ENCODE results near the gene BTBD9. TPM values are rescaled to one million over a fixed set of nuclear protein-coding genes. Genes with fewer than 3 reads are reported as not detected.
A peak's percentile ranks its signal among the peaks of the same experiment; 100 is the strongest.

The BTBD9 gene
- total RNA-seq, 1 donor from 2014 or later, result 23.0 TPM

DNA sequence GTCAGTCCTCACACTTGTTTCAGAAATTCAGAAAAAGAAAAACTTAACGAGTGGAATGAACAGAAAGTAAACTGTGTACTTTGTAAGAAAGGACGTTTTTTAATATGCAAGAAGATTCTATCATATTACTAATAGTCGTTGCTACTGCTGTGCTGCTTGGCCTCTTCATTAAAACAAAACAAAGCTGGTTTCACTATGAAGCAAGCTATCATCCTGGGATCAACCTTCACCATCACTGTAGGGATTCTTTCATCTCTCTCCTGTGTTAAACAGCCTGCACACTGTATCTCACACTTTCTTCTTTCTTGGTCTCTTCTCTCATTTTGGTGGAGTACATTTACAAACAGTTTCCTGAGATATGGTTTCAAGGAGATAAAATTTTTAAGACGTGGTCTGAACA is 284.2 kb downstream of the BTBD9 start:
- no peak overlapping the region for H3K27ac Mint-ChIP-seq
- TF ChIP-seq CTCF (IDR thresholded peaks at IDR 0.05; ENCODE audit: unreplicated experiment), result no peak
- no peaks in the 10 kb centered on the region for H3K36me3 Mint-ChIP-seq
- no peaks in the 10 kb centered on the region for H3K9me3 Mint-ChIP-seq
- peaks cover 21% of the 10 kb centered on the region for H3K4me1 Mint-ChIP-seq
- no peak for DNase-seq (ENCODE audit: low spot score in 2 of 2, unreplicated experiment in 2 of 2)
- H3K27me3 Mint-ChIP-seq (ENCODE audit: low read depth), result no peaks in the 10 kb centered on the region
- H3K4me3 Mint-ChIP-seq, result no peak overlapping the region

DNA sequence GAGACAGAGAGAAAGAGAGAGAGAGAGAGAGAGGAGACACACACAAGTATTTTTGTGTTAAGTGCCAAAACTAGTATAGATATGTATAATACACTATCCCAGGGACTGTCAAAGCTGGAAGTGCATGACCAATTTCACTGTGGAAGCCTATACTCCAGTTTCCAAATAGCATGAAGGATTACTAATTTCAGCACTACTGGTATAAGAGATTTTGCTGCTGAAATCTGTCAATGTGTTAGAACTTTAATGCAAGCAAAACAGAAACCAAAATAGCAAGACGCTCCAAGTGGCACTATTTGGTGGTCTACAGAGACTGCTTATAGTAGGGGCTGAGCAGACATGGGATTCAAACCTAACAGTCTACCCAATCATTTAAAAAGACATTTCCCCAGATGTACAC is 284.8 kb downstream of the BTBD9 start:
- Mint-ChIP-seq H3K9me3 (no peaks in the 10 kb centered on the region), H3K4me1 (peaks cover 24% of the 10 kb centered on the region), H3K27me3 (ENCODE audit: low read depth) (no peaks in the 10 kb centered on the region), H3K27ac (no peak overlapping the region), H3K36me3 (no peaks in the 10 kb centered on the region), H3K4me3 (no peak overlapping the region)
- no peak for DNase-seq (ENCODE audit: low spot score in 2 of 2, unreplicated experiment in 2 of 2)
- TF ChIP-seq CTCF (IDR thresholded peaks at IDR 0.05; ENCODE audit: unreplicated experiment), result no peak

DNA sequence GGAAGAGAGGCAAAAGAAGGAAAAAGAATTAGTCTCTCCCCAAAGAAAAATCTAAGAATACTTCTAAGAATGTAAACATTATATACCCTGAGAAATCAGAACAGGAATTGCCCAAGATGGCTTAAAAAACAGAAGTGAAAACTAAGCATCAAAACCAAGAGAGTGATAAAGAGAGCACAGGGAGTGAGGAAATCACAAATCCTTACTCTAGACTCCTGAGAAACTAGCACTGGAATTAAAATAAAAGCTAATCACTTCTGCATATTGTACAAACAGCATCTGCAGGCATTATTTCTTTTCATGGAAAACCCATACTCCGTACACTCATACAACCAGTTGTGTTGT is 285.7 kb downstream of the BTBD9 start:
- H3K27ac Mint-ChIP-seq, result no peak overlapping the region
- no peak for DNase-seq (ENCODE audit: low spot score in 2 of 2, unreplicated experiment in 2 of 2)
- H3K4me3 Mint-ChIP-seq, result no peak overlapping the region
- no peaks in the 10 kb centered on the region for H3K27me3 Mint-ChIP-seq (ENCODE audit: low read depth)
- H3K9me3 Mint-ChIP-seq, result no peaks in the 10 kb centered on the region
- no peak for TF ChIP-seq CTCF (IDR thresholded peaks at IDR 0.05; ENCODE audit: unreplicated experiment)
- no peaks in the 10 kb centered on the region for H3K36me3 Mint-ChIP-seq
- H3K4me1 Mint-ChIP-seq, result peaks cover 26% of the 10 kb centered on the region

DNA sequence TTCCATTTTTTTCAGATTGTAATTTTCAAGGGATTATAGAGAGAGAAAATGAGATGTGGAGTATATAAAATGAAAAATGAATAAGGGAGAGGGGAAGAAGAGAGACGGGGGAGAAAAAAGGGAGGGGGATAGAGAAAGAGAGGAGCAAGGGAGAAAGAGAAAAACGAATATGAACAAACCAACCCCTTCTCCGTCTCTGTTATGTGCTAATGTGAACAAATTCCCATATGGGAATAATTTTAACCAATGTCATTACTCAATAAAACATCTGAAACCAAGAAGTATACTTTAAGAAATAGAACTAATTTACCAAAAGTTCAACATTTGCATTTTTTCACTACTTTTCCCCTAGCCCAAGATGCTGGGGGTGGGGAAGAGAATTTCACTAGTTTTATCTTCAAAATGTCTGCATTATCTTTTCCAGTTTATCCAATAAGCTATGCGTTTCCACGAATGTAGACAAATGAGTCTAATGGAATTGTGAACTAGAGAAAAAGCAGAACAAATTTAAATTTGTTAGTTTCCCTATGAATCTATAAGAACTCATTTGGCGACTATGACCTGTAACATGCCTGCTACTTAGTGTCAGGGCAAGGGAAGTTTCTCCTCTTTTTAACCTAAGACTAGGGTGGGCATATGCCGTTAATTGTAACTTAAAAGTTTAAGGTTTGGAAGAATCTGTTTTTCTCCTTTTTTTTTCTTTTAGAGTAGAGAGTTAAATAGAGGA is 286.3 kb downstream of the BTBD9 start:
- no peak overlapping the region for H3K27ac Mint-ChIP-seq
- no peak for TF ChIP-seq CTCF (IDR thresholded peaks at IDR 0.05; ENCODE audit: unreplicated experiment)
- H3K9me3 Mint-ChIP-seq, result no peaks in the 10 kb centered on the region
- H3K27me3 Mint-ChIP-seq (ENCODE audit: low read depth), result no peaks in the 10 kb centered on the region
- no peak overlapping the region for H3K4me3 Mint-ChIP-seq
- peaks cover 26% of the 10 kb centered on the region for H3K4me1 Mint-ChIP-seq
- DNase-seq (ENCODE audit: low spot score in 2 of 2, unreplicated experiment in 2 of 2), result no peak
- H3K36me3 Mint-ChIP-seq, result no peaks in the 10 kb centered on the region

- H3K4me1 Mint-ChIP-seq, result peaks cover 18% of the 10 kb centered on the region
- no peaks in the 10 kb centered on the region for H3K27me3 Mint-ChIP-seq (ENCODE audit: low read depth)
- no peak for DNase-seq (ENCODE audit: low spot score in 2 of 2, unreplicated experiment in 2 of 2)
- TF ChIP-seq CTCF (IDR thresholded peaks at IDR 0.05; ENCODE audit: unreplicated experiment), result no peak
- no peaks in the 10 kb centered on the region for H3K9me3 Mint-ChIP-seq
- no peaks in the 10 kb centered on the region for H3K36me3 Mint-ChIP-seq
- H3K4me3 Mint-ChIP-seq, result no peak overlapping the region
- no peak overlapping the region for H3K27ac Mint-ChIP-seq
Measured at GRCh38 chr6:38352636-38353035, 287.1 kb downstream of the BTBD9 start.

DNA sequence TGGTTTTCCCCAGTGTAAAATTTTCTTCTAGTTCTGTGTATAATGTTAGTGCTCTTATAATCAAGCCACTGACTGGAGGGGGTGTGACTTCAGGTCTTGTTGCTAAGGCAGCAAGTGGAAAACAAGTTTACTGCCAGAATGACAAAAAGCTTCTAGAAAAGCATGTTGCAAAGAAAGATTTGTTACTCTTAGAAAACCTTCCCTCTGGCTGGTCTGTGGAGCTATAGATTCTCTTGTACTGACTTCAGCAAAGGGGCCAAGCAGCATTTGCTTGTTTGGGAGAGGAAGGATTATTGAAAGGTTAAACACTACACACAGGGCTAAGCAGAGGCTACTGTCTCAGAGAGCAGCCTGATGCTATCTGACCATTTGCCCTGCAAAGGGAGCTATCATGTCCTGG is 288.8 kb downstream of the BTBD9 start:
- H3K27me3 Mint-ChIP-seq (ENCODE audit: low read depth), result no peaks in the 10 kb centered on the region
- peak overlapping the region; percentile 66 for H3K27ac Mint-ChIP-seq
- peaks cover 15% of the 10 kb centered on the region for H3K4me1 Mint-ChIP-seq
- TF ChIP-seq CTCF (IDR thresholded peaks at IDR 0.05; ENCODE audit: unreplicated experiment), result no peak
- H3K36me3 Mint-ChIP-seq, result no peaks in the 10 kb centered on the region
- no peak for DNase-seq (ENCODE audit: low spot score in 2 of 2, unreplicated experiment in 2 of 2)
- H3K9me3 Mint-ChIP-seq, result no peaks in the 10 kb centered on the region
- no peak overlapping the region for H3K4me3 Mint-ChIP-seq

Measured in mesothelial cell of epicardium (in vitro differentiated cells).